ENCODE results near the gene WNT8B. TPM values are rescaled to one million over a fixed set of nuclear protein-coding genes. Genes with fewer than 3 reads are reported as not detected.

WNT8B gene
- not detected in 2 replicates for total RNA-seq
- not detected for polyA plus RNA-seq (2012)

- no peak for DNase-seq (ENCODE audit: low read depth)
These were observed at the start of gene WNT8B for GRCh38 chr10:100462709-100463108. TSS of gene WNT8B (plus strand) at chr10:100463009. CDS start at chr10:100463169, 160 bp downstream.

- DNase-seq (ENCODE audit: low read depth), result no peak
These were observed 49.6 kb upstream of the WNT8B start for GRCh38 chr10:100413173-100413572.

GRCh38 chr10:100419911-100420449 lies 42.8 kb upstream of the WNT8B start:
- DNase-seq (ENCODE audit: low read depth), result no peak

- no peak for DNase-seq (ENCODE audit: low read depth)
These were observed 35.4 kb upstream of the WNT8B start for GRCh38 chr10:100427374-100427773.

- peak; percentile 94 for DNase-seq (ENCODE audit: low read depth)
These were observed 29.3 kb upstream of the WNT8B start for GRCh38 chr10:100433253-100434240.

GRCh38 chr10:100436255-100436654 lies 26.6 kb upstream of the WNT8B start:
- DNase-seq (ENCODE audit: low read depth), result no peak

GRCh38 chr10:100438674-100439315 lies 24.0 kb upstream of the WNT8B start:
- DNase-seq (ENCODE audit: low read depth), result no peak

GRCh38 chr10:100442548-100442947 lies 20.3 kb upstream of the WNT8B start:
- no peak for DNase-seq (ENCODE audit: low read depth)

- peak; percentile 17 for DNase-seq (ENCODE audit: low read depth)
These were observed 16.6 kb upstream of the WNT8B start for GRCh38 chr10:100446130-100446761.

GRCh38 chr10:100447663-100448062 lies 15.1 kb upstream of the WNT8B start:
- no peak for DNase-seq (ENCODE audit: low read depth)

- no peak for DNase-seq (ENCODE audit: low read depth)
These were observed 13.9 kb upstream of the WNT8B start for GRCh38 chr10:100448951-100449350.

- DNase-seq (ENCODE audit: low read depth), result no peak
These were observed 5.5 kb downstream of the WNT8B start for GRCh38 chr10:100468322-100468721.

- DNase-seq (ENCODE audit: low read depth), result no peak
These were observed 6.2 kb downstream of the WNT8B start for GRCh38 chr10:100468978-100469377.

GRCh38 chr10:100469756-100470155 lies 6.9 kb downstream of the WNT8B start:
- peak; percentile 2 for DNase-seq (ENCODE audit: low read depth)

- DNase-seq (ENCODE audit: low read depth), result no peak
These were observed 7.6 kb downstream of the WNT8B start for GRCh38 chr10:100470367-100470766.

- no peak for DNase-seq (ENCODE audit: low read depth)
These were observed 15.2 kb downstream of the WNT8B start for GRCh38 chr10:100477970-100478369.

- DNase-seq (ENCODE audit: low read depth), result no peak
These were observed 16.2 kb downstream of the WNT8B start for GRCh38 chr10:100479037-100479436.

GRCh38 chr10:100480002-100480401 lies 17.2 kb downstream of the WNT8B start:
- no peak for DNase-seq (ENCODE audit: low read depth)

GRCh38 chr10:100481462-100482081 lies 18.8 kb downstream of the WNT8B start:
- peak; percentile 92 for DNase-seq (ENCODE audit: low read depth)

GRCh38 chr10:100482181-100482833 lies 19.5 kb downstream of the WNT8B start:
- DNase-seq (ENCODE audit: low read depth), result peak; percentile 74

- DNase-seq (ENCODE audit: low read depth), result no peak
These were observed 20.0 kb downstream of the WNT8B start for GRCh38 chr10:100482834-100483185.

Data from myocyte (in vitro differentiated cells).